ENCODE data around the gene ZEB2.

DNA sequence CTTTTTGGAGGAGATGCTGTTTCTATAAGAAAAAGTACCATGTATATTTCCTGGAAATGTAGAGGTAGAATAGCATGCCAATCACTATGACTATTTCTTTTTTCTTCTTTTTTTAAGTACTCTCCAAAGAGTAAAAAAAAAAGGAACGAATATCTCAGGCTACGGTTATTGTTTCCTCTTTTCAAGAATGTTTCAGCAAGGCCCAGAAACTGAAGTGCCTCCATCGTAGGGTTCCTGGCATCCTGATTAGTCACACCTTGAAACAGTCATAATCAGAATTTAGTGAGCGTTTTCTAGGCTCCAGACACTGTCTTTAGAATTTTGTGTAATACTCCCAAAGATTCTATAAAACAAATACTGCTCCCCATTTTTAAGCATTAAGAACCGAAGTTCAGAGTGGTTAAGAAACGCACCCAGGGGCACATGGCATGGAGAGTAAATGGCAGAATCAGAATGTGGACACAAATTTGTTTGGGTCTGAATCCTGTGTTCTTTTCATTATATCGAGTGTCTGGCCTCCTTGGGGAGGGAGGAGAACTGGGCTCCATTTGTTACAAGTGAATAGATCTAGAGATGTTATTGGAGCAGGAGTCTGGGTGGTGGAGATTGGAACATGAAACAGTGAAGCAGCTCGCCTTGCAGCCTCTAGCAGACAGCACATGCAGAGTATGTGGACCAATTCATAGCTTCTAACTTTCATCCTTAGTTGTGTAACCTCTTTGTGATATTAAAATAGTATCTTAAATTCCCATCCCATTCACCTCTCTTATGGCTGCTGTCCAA, 26.7 kb downstream of the ZEB2 start:
- TF ChIP-seq, protein P1, sequence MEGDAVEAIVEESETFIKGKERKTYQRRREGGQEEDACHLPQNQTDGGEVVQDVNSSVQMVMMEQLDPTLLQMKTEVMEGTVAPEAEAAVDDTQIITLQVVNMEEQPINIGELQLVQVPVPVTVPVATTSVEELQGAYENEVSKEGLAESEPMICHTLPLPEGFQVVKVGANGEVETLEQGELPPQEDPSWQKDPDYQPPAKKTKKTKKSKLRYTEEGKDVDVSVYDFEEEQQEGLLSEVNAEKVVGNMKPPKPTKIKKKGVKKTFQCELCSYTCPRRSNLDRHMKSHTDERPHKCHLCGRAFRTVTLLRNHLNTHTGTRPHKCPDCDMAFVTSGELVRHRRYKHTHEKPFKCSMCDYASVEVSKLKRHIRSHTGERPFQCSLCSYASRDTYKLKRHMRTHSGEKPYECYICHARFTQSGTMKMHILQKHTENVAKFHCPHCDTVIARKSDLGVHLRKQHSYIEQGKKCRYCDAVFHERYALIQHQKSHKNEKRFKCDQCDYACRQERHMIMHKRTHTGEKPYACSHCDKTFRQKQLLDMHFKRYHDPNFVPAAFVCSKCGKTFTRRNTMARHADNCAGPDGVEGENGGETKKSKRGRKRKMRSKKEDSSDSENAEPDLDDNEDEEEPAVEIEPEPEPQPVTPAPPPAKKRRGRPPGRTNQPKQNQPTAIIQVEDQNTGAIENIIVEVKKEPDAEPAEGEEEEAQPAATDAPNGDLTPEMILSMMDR (IDR thresholded peaks at IDR 0.05) = no peak
- TF ChIP-seq POLR2AphosphoS5 (IDR thresholded peaks at IDR 0.05) (no peak), EP300 (IDR thresholded peaks at IDR 0.05) (no peak), POLR2A (IDR thresholded peaks at IDR 0.05) (no peak)
